Suppressor macrophage treated with lipopolysaccharide for 1 hour (primary cell): ENCODE data around the gene HEBP1.
A peak's percentile ranks its signal among the peaks of the same experiment; 100 is the strongest.

Experiments
- DNase-seq, 3 donors: peaks; one replicate each; pipeline ENCODE4 v3.0.0-alpha.2; 2020 to 2022

The HEBP1 gene

GRCh38 chr12:12946686-12947355, 53.2 kb downstream of the HEBP1 start:
- DNase-seq = no peak

- no peak for DNase-seq
Measured at GRCh38 chr12:12945591-12945990, 54.5 kb downstream of the HEBP1 start.

- DNase-seq = no peak
Measured at GRCh38 chr12:12943586-12944260, 56.3 kb downstream of the HEBP1 start.

- no peak for DNase-seq
Measured at GRCh38 chr12:12941450-12942350, 58.4 kb downstream of the HEBP1 start.

- no peak for DNase-seq
Measured at GRCh38 chr12:12939888-12940287, 60.2 kb downstream of the HEBP1 start.

GRCh38 chr12:12938541-12938940, 61.5 kb downstream of the HEBP1 start:
- no peak for DNase-seq

GRCh38 chr12:12936983-12937491, 63.0 kb downstream of the HEBP1 start:
- DNase-seq = no peak

GRCh38 chr12:12934556-12934955, 65.5 kb downstream of the HEBP1 start:
- no peak for DNase-seq

- DNase-seq = no peak
Measured at GRCh38 chr12:12933742-12934141, 66.3 kb downstream of the HEBP1 start.

GRCh38 chr12:12930633-12931219, 69.3 kb downstream of the HEBP1 start:
- DNase-seq = peak; percentile 24 to 36 (median 35)

GRCh38 chr12:12929696-12930095, 70.4 kb downstream of the HEBP1 start:
- no peak for DNase-seq

- DNase-seq = peak in 2 of 3 donors; percentile 46 to 61
Measured at GRCh38 chr12:12927211-12928079, 72.6 kb downstream of the HEBP1 start.

- no peak for DNase-seq
Measured at GRCh38 chr12:12926571-12927071, 73.4 kb downstream of the HEBP1 start.

- DNase-seq = no peak
Measured at GRCh38 chr12:12925388-12925787, 74.7 kb downstream of the HEBP1 start.
